IMR-90 (cell line): Measurements from ENCODE around the gene KCNIP3.
"Not testable (repeated sequence)": the region's sequence is repeated elsewhere in the genome, so short reads cannot be mapped to it uniquely, and the experiment has no call there.

Source experiments
- CTCF ChIP-seq: conservative IDR thresholded peaks from 2 replicates; pipeline ENCODE4 v1.5.1; 2012; ENCODE audit warnings: mild to moderate bottlenecking, low read depth, low read length, improper control_type of control experiment
- MXI1 ChIP-seq: IDR thresholded peaks from 2 replicates; pipeline ENCODE4 v1.6.1; 2012; ENCODE audit warnings: low read depth, mild to moderate bottlenecking, low read length, moderate library complexity, borderline replicate concordance
- RFX5 ChIP-seq: IDR thresholded peaks from 2 replicates; pipeline ENCODE4 v1.8.0; 2012; ENCODE audit warnings: low read depth, mild to moderate bottlenecking, low read length, moderate library complexity
- USF2 ChIP-seq: fragments of 150-350 bp; IDR thresholded peaks from 2 replicates; pipeline ENCODE4 v1.6.1; 2017; ENCODE audit warnings: mild to moderate bottlenecking, antibody characterized with exemption, low read length, low read depth

GRCh38 chr2:95434507-95435076 is 137.4 kb downstream of the KCNIP3 start:
- not testable (repeated sequence) for TF ChIP-seq MXI1, USF2, CTCF, RFX5
